Liver (tissue), 9 donors: ENCODE measurements around the gene PRDM8. TPM values are rescaled to one million over a fixed set of nuclear protein-coding genes. Genes with fewer than 3 reads are reported as not detected.

Experiments used
- DNase-seq: peaks from one replicate; pipeline ENCODE4 v3.0.0-alpha.2; 2017; ENCODE audit warnings: low spot score
- H3K27ac ChIP-seq, 2 donors: one replicate each; pipeline ENCODE4 v1.7.0; 2013; ENCODE audit warnings: inconsistent platforms in 2 of 2, low read length in 2 of 2, control low read depth in 1 of 2, low read depth in 1 of 2, mild to moderate bottlenecking in 1 of 2
- H3K27me3 ChIP-seq, 4 donors: one replicate each; pipeline versions ENCODE4 v1.6.1 to v1.7.0; 2013; ENCODE audit warnings: low read length in 3 of 4, inconsistent platforms in 1 of 4, mild to moderate bottlenecking in 1 of 4, moderate library complexity in 1 of 4; ENCODE audit not compliant: control insufficient read depth in 4 of 4, insufficient read depth in 4 of 4
- H3K36me3 ChIP-seq, 4 donors: one replicate each; pipeline versions ENCODE4 v1.6.1 to v1.7.0; 2013; ENCODE audit warnings: low read length in 3 of 4, mild to moderate bottlenecking in 3 of 4, low read depth in 1 of 4, moderate library complexity in 1 of 4; ENCODE audit not compliant: control insufficient read depth in 4 of 4, insufficient read depth in 3 of 4
- H3K4me1 ChIP-seq, 4 donors: one replicate each; pipeline versions ENCODE4 v1.6.1 to v1.7.0; 2013; ENCODE audit warnings: low read length in 3 of 4, mild to moderate bottlenecking in 3 of 4, moderate library complexity in 1 of 4; ENCODE audit not compliant: control insufficient read depth in 4 of 4, insufficient read depth in 4 of 4
- H3K4me3 ChIP-seq, 3 donors: one replicate each; pipeline versions ENCODE4 v1.6.1 to v1.7.0; 2013; ENCODE audit warnings: low read length in 3 of 3, control low read depth in 1 of 3, low read depth in 1 of 3, mild to moderate bottlenecking in 1 of 3
- H3K9ac ChIP-seq, 2 donors: one replicate each; pipeline ENCODE4 v1.7.0; 2013; ENCODE audit warnings: low read length in 2 of 2, mild to moderate bottlenecking in 2 of 2, moderate library complexity in 2 of 2, control low read depth in 1 of 2, low read depth in 1 of 2
- H3K9me3 ChIP-seq, 4 donors: one replicate each; pipeline versions ENCODE4 v1.6.1 to v1.7.0; 2013; ENCODE audit warnings: low read length in 3 of 4; ENCODE audit not compliant: control insufficient read depth in 4 of 4
- EGR1 ChIP-seq, 2 donors: IDR thresholded peaks; 2 replicates each; pipeline ENCODE4 v1.6.1; 2016 to 2018; ENCODE audit warnings: antibody characterized with exemption in 2 of 2, low read depth in 2 of 2
- FOXA1 ChIP-seq: IDR thresholded peaks from 2 replicates; pipeline ENCODE4 v1.6.1; 2016; ENCODE audit warnings: antibody characterized with exemption
- FOXA2 ChIP-seq: IDR thresholded peaks from 2 replicates; pipeline ENCODE4 v1.6.1; 2016; ENCODE audit warnings: antibody characterized with exemption
- GABPA ChIP-seq, 2 donors: IDR thresholded peaks in 1 of 2; conservative IDR thresholded peaks in 1 of 2; 2 replicates each; pipeline ENCODE4 v1.6.1; 2016; ENCODE audit warnings: antibody characterized with exemption in 2 of 2, mild to moderate bottlenecking in 1 of 2, moderate library complexity in 1 of 2
- HNF4A ChIP-seq, 2 donors: conservative IDR thresholded peaks; 2 replicates each; pipeline ENCODE4 v1.6.1; 2016; ENCODE audit warnings: antibody characterized with exemption in 2 of 2, mild to moderate bottlenecking in 2 of 2
- HNF4G ChIP-seq: IDR thresholded peaks from 2 replicates; pipeline ENCODE4 v1.6.1; 2016; ENCODE audit warnings: antibody characterized with exemption
- JUND ChIP-seq, 2 donors: IDR thresholded peaks; 2 replicates each; pipeline ENCODE4 v1.6.1; 2016; ENCODE audit warnings: antibody characterized with exemption in 2 of 2
- NR2F2 ChIP-seq: IDR thresholded peaks from 2 replicates; pipeline ENCODE4 v1.6.1; 2016; ENCODE audit warnings: antibody characterized with exemption
- RAD21 ChIP-seq, 2 donors: IDR thresholded peaks; 2 replicates each; pipeline ENCODE4 v1.6.1; 2016; ENCODE audit warnings: antibody characterized with exemption in 2 of 2, mild to moderate bottlenecking in 2 of 2
- REST ChIP-seq: IDR thresholded peaks from 2 replicates; pipeline ENCODE4 v1.6.1; 2016; ENCODE audit warnings: antibody characterized with exemption, mild to moderate bottlenecking
- RXRA ChIP-seq, 2 donors: IDR thresholded peaks; 2 replicates each; pipeline ENCODE4 v1.6.1; 2017 to 2018; ENCODE audit warnings: antibody characterized with exemption in 2 of 2, mild to moderate bottlenecking in 1 of 2
- SP1 ChIP-seq: IDR thresholded peaks from 2 replicates; pipeline ENCODE4 v1.6.1; 2018; ENCODE audit warnings: antibody characterized with exemption, mild to moderate bottlenecking
- TAF1 ChIP-seq: conservative IDR thresholded peaks from 2 replicates; pipeline ENCODE4 v1.6.1; 2016; ENCODE audit warnings: antibody characterized with exemption, mild to moderate bottlenecking
- YY1 ChIP-seq: IDR thresholded peaks from 2 replicates; pipeline ENCODE4 v1.6.1; 2016; ENCODE audit warnings: antibody characterized with exemption, mild to moderate bottlenecking
- ZBTB33 ChIP-seq: IDR thresholded peaks from 2 replicates; pipeline ENCODE4 v1.6.1; 2016; ENCODE audit warnings: antibody characterized with exemption
- polyA plus RNA-seq, 2 donors: library from polyadenylated mRNA; stranded (reverse) in 1 of 2; unstranded in 1 of 2; fragments of 200-250 nt in 1 of 2; fragments of >200 nt in 1 of 2; fragmentation: Nextera tagmentation in 1 of 2; extraction: Ambion mirVana in 1 of 2; gene quantifications; one replicate each; pipeline versions ENCODE4 v1.2.1 to v1.2.3, GENCODE V29; 2013 to 2015
- total RNA-seq, 2 donors: library from RNA; depleted of rRNA; stranded (reverse); fragments of >200 nt; gene quantifications; one replicate each; pipeline ENCODE4 v1.2.3, GENCODE V29; 2014
- TF ChIP-seq, protein P1 (sequence below): IDR thresholded peaks from 2 replicates; pipeline ENCODE4 v1.6.1; 2016; ENCODE audit warnings: antibody characterized with exemption
- TF ChIP-seq, protein P2 (sequence below): IDR thresholded peaks from 2 replicates; pipeline ENCODE4 v1.6.1; 2016; ENCODE audit warnings: antibody characterized with exemption
- TF ChIP-seq, protein P3 (sequence below): fragments of 150-350 bp; IDR thresholded peaks from 2 replicates; pipeline ENCODE4 v1.5.1; 2017; ENCODE audit warnings: improper control_type of control experiment, low read depth, low read length; ENCODE audit not compliant: missing input control
- donor health status: healthy.
- donor health status: healthy.
- donor health status: healthy.
- donor health status: healthy.
- donor health status: healthy.

PRDM8 gene
- total and polyA plus RNA-seq, 4 donors, result 0.05 to 0.14 (median 0.08) TPM; not detected in 1

- Histone ChIP-seq H3K9ac (no peak overlapping the region), H3K27me3 (peaks cover 0 to 8% (median 0%) of the 10 kb centered on the region in 4 donors), H3K4me3 (no peak overlapping the region), H3K36me3 (no peaks in the 10 kb centered on the region), H3K9me3 (no peaks in the 10 kb centered on the region), H3K27ac (no peak overlapping the region), H3K4me1 (no peaks in the 10 kb centered on the region)
- TF ChIP-seq FOXA1 (no peak), YY1 (no peak), ZBTB33 (no peak), FOXA2 (no peak), GABPA (IDR thresholded peaks at IDR 0.05 in 1 of 2, conservative IDR thresholded peaks at IDR 0.05 in 1 of 2) (no peak), NR2F2 (no peak), REST (no peak), TAF1 (no peak), HNF4G (no peak), RAD21 (IDR thresholded peaks at IDR 0.05) (no peak), HNF4A (conservative IDR thresholded peaks at IDR 0.05) (no peak), RXRA (IDR thresholded peaks at IDR 0.05) (no peak), JUND (IDR thresholded peaks at IDR 0.05) (no peak), EGR1 (IDR thresholded peaks at IDR 0.05; ENCODE audit: low read depth in 2 of 2) (no peak), SP1 (no peak)
- TF ChIP-seq, protein P1, sequence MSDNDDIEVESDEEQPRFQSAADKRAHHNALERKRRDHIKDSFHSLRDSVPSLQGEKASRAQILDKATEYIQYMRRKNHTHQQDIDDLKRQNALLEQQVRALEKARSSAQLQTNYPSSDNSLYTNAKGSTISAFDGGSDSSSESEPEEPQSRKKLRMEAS, result no peak
- TF ChIP-seq, protein P2, sequence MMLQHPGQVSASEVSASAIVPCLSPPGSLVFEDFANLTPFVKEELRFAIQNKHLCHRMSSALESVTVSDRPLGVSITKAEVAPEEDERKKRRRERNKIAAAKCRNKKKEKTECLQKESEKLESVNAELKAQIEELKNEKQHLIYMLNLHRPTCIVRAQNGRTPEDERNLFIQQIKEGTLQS, result no peak
- TF ChIP-seq, protein P3, sequence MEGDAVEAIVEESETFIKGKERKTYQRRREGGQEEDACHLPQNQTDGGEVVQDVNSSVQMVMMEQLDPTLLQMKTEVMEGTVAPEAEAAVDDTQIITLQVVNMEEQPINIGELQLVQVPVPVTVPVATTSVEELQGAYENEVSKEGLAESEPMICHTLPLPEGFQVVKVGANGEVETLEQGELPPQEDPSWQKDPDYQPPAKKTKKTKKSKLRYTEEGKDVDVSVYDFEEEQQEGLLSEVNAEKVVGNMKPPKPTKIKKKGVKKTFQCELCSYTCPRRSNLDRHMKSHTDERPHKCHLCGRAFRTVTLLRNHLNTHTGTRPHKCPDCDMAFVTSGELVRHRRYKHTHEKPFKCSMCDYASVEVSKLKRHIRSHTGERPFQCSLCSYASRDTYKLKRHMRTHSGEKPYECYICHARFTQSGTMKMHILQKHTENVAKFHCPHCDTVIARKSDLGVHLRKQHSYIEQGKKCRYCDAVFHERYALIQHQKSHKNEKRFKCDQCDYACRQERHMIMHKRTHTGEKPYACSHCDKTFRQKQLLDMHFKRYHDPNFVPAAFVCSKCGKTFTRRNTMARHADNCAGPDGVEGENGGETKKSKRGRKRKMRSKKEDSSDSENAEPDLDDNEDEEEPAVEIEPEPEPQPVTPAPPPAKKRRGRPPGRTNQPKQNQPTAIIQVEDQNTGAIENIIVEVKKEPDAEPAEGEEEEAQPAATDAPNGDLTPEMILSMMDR, result no peak
- no peak for DNase-seq
Observed at GRCh38 chr4:80252953-80253352, 55.6 kb downstream of the PRDM8 start.
